ENCODE results near the gene WNT5A. TPM values are rescaled to one million over a fixed set of nuclear protein-coding genes. Genes with fewer than 3 reads are reported as not detected.

The WNT5A gene
- total and polyA plus RNA-seq, 3 donors from 2014 or later, result 3.4 to 12.4 (median 11.1) TPM

GRCh38 chr3:55474213-55474632 is 12.9 kb downstream of the WNT5A start:
- TF ChIP-seq POLR2A (IDR thresholded peaks at IDR 0.05) (no peak), CTCF (IDR thresholded peaks at IDR 0.05) (no peak)
- no peaks in the 10 kb centered on the region for H3K27me3 ChIP-seq
- H3K9me3 ChIP-seq, result no peaks in the 10 kb centered on the region
- no peak overlapping the region for H3K27ac ChIP-seq
- WGBS, 2 donors, result 59 to 86% methylated on average over 31 to 44 of the region's 44 CpGs
- no peak for DNase-seq
- no peaks in the 10 kb centered on the region for H3K36me3 ChIP-seq (ENCODE audit: low read depth, missing control alignments)
- intact Hi-C loops (cut with DNase I; ENCODE audit: low total_unique reads), result no loop called here
- H3K4me1 ChIP-seq, result no peaks in the 10 kb centered on the region
- H3K4me3 ChIP-seq, result peak overlapping the region; percentile 21

- WGBS, 2 donors, result 52 to 77% methylated on average over 6 of the region's 6 CpGs
- Histone ChIP-seq H3K4me3 (peak overlapping the region in 1 of 2 donors; percentile 21), H3K27me3 (no peaks in the 10 kb centered on the region), H3K36me3 (ENCODE audit: low read depth, missing control alignments) (no peaks in the 10 kb centered on the region), H3K9me3 (no peaks in the 10 kb centered on the region), H3K27ac (no peak overlapping the region), H3K4me1 (no peaks in the 10 kb centered on the region)
- intact Hi-C loops (cut with DNase I; ENCODE audit: low total_unique reads), result no loop called here
- DNase-seq, result no peak
- TF ChIP-seq POLR2A (IDR thresholded peaks at IDR 0.05) (no peak), CTCF (IDR thresholded peaks at IDR 0.05) (no peak)
Observed at GRCh38 chr3:55473788-55474187, 13.3 kb downstream of the WNT5A start.

GRCh38 chr3:55471522-55472280 is 15.4 kb downstream of the WNT5A start:
- WGBS, 2 donors, result 81 to 86% methylated on average over 7 to 8 of the region's 8 CpGs
- Histone ChIP-seq H3K9me3 (no peaks in the 10 kb centered on the region), H3K4me3 (no peak overlapping the region), H3K27me3 (no peaks in the 10 kb centered on the region), H3K27ac (no peak overlapping the region), H3K4me1 (no peaks in the 10 kb centered on the region), H3K36me3 (ENCODE audit: low read depth, missing control alignments) (no peaks in the 10 kb centered on the region)
- intact Hi-C loops (cut with DNase I; ENCODE audit: low total_unique reads), result no loop called here
- TF ChIP-seq POLR2A (IDR thresholded peaks at IDR 0.05) (no peak), CTCF (IDR thresholded peaks at IDR 0.05) (no peak)
- DNase-seq, result no peak

GRCh38 chr3:55471084-55471483 is 16.0 kb downstream of the WNT5A start:
- Histone ChIP-seq H3K27me3 (no peaks in the 10 kb centered on the region), H3K36me3 (ENCODE audit: low read depth, missing control alignments) (no peaks in the 10 kb centered on the region), H3K27ac (no peak overlapping the region), H3K9me3 (no peaks in the 10 kb centered on the region), H3K4me1 (no peaks in the 10 kb centered on the region), H3K4me3 (no peak overlapping the region)
- 94 to 97% methylated on average over 3 of the region's 4 CpGs for WGBS, 2 donors
- intact Hi-C loops (cut with DNase I; ENCODE audit: low total_unique reads), result no loop called here
- no peak for TF ChIP-seq CTCF (IDR thresholded peaks at IDR 0.05)
- TF ChIP-seq POLR2A (IDR thresholded peaks at IDR 0.05), result no peak
- DNase-seq, result no peak

All from testis (tissue), 3 donors.